NOMO-1 treated with DMSO at 0.1 percent for 48 hours (cell line): ENCODE data around the gene EPDR1.

Source experiments
- DNase-seq: peaks from one replicate; lab custom pipeline; 2025; ENCODE audit not compliant: unreplicated experiment; lab: John Stamatoyannopoulos, UW

Gene EPDR1

DNA sequence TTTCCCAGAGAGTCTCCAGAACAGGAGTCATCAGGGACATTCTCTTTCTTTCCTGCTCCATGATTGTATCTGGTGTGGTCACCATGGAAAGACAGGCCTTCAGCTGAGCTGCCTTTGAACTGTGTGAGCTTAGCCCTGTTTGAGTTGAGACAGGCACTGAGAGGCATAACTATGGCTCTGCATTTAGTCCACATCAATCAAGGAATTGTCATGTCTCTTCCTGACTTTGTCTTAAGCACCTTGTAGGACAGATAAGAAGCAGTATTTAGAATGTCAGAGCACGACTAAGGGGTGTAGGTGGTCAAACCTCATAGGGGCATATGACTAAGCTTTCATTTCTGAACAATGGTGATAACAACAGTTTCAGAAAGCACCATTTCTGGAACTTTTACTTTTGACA lies 53.5 kb downstream of the EPDR1 start:
- DNase-seq: no peak

DNA sequence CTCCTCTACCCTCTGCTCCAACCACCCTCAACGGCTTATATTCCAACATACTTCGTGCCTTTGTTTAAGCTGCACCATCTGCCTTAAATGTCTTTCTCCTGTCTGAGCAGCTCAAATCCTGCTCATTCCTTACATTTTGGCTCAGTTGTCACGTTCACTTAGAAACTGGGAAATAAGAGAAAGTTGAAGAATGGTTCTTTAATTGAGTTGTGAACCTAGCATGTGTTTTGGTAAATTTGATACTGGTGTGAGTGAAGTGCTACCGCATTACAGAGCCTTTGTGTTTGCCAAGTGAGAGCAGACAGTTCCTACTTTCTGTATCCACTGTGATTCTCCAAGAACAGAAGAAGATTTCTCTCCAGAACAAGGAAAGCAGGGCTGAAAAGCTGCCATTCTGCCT lies 54.3 kb downstream of the EPDR1 start:
- no peak for DNase-seq

DNA sequence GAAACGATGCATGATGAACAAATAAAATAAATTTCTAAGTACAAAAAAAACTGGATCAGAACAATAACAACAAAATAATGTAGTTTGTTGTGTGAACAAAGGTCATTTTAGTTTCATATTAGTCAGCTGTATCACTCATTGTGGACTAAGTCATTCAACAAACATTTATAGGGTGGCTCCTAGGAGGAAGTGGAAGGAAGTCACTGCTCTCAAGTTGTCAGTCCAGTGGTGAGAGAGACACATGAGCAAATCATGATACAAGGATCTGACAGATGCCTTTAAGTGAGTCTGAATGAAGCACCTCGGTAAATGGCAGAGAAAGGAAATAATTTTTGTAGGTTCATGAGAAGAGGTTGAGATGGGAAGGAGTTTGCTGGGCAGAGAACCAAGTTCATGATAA lies 56.8 kb downstream of the EPDR1 start:
- no peak for DNase-seq

DNA sequence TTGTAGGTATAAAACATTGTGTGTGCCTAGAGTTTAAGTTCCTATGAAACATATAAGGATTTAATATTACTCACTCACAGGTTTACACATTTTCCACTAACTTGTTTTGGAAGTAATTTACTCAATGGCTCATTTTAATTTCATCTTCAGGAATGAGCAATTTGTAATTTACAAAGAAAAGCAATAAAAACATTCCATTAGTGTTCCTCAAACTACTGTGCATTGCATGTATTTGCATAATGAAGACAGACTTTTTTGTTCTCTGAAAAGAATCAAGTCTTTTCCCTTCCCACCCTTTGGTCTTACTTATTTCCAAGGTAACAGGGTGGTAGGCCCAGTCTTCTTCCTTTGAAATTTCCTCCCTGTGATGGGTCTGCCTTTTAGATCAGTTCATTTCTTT lies 61.2 kb downstream of the EPDR1 start:
- no peak for DNase-seq

DNA sequence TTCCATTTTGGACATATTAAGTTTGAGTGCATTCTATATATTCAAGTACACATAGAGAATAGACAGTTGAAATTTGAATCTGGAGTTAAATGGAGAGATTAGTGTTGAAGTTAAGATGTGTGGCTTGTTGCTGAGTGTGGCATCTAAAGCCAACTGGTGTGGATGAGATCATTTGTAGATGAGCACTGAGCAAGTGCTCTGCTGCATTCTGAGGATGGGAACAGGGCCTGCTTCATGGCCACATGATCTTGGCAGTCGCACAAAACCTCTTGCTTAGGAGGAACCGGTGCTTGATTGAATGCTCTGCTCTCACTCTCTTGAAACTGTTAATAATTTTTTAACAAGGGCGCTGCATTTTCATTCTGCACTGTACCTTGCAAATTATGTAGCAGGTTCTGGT lies 62.0 kb downstream of the EPDR1 start:
- no peak for DNase-seq

DNA sequence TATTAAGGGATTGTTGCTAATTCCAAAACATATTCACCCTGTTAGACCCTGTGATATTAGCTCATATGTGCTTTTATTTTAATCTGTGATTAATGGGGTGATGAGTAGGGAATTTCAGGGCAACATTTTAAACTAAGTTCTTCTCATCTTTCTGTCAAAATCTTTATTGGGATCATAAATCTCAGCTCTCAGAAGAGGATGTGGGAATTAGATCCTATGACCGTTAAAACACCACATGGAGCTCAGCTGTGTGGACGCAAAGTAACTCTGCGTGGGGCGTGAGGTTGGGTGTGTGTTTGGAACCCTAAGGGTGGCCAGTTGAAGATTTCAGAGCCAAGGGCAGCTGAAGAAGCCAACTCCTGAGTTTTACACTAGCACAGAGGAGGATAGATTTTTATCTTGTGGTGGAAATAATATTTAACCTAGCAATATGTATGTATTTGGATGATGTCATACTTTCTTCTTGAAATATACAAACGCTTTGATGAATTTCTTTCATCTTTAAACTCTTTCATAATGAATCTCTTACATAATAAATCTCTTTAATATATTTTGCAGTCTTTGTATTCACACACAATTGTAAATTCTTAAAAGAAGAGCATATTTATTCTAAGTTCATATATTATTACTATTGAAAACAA lies 64.4 kb downstream of the EPDR1 start:
- no peak for DNase-seq

DNA sequence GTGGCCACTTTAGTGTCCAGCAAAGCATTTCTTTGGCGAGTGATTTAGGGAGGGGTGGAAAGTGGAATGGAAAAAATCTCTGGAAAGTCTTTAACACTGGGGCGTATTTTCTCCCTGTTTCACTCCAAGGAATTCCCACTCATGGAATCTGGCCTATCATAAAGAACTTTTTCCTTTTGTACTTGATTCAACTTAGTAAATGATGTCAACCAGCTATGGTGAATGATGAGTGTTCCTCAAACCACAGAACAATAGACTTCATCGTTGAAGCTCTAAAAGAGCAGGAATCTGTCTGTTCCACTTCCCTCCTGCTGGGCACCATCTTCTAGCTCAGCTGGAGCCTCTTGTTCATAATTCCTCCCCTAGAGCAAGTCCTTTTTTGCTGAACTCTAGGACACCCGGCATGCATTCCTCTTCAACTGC lies 66.5 kb downstream of the EPDR1 start:
- DNase-seq: no peak

DNA sequence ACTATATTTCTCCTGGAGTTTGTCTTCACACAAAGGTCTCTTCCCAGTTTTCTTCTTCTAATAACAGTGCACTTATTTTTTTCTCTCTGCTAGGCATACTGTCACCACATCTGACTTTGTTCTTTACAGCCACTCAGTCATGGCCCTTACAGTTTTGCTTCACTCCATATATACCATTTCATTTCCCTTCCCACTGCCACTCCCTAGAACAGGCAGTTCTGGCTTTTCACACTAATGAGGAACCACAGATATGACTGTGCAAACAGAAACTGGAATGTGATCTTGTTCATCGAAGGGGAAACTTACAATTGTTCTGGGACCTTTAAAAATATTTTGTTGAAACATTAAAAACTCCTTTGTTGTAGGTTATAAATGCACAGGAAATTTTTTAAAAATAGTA lies 67.3 kb downstream of the EPDR1 start:
- peak; percentile 48 for DNase-seq

DNA sequence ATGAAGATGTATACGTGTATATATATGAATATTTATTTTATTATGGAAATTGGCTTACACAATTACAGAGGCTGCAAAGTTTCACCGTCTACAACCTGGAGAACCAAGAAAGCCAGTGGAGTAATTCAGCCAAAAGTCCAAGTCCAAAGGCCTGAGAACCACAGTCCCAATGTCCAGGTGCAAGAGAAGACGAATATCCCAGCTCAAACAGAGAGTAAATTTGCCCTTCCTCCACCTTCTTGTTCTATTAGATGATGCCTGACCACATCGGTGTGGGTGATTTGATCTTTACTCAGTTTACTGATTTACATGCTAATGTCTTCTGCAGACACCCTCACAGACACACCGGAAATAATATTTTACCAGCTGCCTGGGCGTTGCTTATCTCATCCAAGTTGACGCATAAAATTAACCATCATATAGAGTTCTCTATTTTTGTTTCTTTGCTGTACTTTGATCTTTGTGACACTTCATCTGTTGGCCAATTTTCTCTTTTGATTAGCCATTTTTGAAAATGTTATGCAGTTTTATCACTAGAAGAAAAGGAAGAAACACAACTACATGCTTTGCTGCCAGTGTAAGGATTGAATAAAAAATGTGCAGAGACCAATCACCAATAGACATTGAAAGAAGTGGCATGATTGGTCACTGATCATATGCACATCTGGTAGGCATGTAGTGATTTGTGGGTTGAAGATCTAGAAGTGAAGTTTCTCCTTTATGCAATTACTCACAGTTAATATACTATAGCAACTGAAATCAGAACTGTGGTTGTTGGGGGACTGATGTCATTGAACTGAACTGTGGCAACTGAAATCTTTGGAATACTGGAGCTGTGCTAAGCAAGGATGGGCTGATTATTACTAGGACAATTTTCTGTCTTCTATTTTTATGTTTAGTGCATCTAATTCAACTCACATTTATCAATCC lies 68.5 kb downstream of the EPDR1 start:
- DNase-seq: no peak

DNA sequence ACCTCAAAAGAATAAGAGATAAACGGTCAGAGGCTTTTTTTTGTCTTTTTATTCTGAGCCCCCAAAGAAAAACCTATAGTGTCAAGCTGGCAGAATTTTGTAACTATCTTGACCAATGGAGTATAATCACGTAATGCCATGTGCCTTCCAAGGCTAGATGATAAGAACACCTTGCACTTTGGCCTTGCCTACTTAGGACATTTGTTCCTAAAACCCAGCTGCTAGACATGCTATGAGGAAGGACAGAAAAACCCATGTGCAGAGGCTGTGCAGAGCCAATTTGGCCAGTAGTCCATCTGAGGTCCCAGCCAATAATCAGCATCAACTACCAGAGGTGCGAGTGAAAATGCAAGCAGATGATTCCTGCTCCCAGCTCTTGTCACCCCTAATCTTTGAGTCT lies 69.9 kb downstream of the EPDR1 start:
- no peak for DNase-seq

DNA sequence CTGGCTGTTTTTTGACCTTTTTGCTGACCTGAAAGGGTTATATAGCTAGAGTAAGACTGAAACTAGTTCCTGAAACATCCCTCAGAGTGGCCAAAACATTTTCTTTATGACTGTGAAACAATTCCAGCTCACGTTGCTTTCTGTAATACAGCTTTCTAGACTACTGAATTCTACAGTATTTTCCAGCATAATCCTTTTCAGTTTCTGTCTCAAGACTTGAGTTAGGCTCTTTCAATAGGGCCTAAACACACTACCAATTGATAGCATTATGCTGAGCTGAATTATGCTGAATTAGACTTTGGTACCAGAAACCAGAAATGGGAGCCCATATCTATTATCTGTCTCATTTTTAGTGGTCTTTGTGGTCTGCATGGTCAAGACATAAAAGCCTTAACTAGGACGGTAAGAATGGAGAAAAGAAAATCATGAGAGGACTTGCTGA lies 72.6 kb downstream of the EPDR1 start:
- DNase-seq: no peak

DNA sequence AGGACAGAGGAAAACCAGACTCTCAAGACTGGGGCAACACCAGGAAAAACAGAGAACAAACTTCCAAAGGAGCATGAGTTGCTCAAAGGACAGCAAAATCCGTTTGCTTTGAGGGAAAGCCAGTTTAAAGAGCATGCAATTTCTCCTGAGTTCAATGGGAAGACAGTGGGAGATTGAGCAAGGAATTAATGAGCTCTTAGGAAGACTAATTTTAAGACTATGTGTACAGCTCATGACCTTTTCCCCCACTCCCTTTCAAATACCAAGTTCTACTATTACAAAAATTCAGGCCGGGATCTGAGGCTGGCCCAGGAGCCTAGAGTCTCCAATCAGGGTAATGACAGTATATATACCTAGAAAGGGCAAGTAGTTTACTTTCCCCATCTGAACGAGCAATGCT lies 79.2 kb downstream of the EPDR1 start:
- no peak for DNase-seq

DNA sequence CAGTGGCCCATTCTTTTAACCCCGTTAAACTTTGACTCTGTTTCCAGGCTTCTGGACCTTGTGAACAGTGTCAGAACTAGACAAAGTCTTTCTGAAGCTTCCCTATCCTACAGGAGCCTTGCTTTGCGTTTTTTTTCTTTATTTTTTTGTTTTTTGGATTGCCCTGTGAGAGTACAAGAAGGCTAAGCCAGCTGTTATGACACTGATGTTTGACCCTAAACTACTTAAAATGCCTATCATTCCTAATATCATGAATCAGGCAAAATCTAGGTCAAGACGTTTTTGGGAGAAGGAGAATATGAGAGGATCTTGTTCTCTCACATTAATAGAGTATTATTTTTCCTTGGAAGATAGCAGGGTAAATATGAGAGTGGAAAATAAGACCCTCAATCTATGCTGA lies 79.8 kb downstream of the EPDR1 start:
- no peak for DNase-seq
